Measurements from ENCODE around the gene ADD2. TPM values are rescaled to one million over a fixed set of nuclear protein-coding genes. Genes with fewer than 3 reads are reported as not detected.
"Not testable (repeated sequence)": the region's sequence is repeated elsewhere in the genome, so short reads cannot be mapped to it uniquely, and the experiment has no call there.

The ADD2 gene
- total RNA-seq, 1 donor from 2014 or later = 0.56 TPM

GRCh38 chr2:70751881-70752280 lies 16.1 kb downstream of the ADD2 start:
- ATAC-seq = no peak

GRCh38 chr2:70750320-70750719 lies 17.7 kb downstream of the ADD2 start:
- ATAC-seq = no peak

- ATAC-seq = no peak
Observed at GRCh38 chr2:70748002-70748784, 19.8 kb downstream of the ADD2 start.

- ATAC-seq = no peak
Observed at GRCh38 chr2:70747284-70747683, 20.7 kb downstream of the ADD2 start.

- ATAC-seq = no peak
Observed at GRCh38 chr2:70746094-70746974, 21.7 kb downstream of the ADD2 start.

GRCh38 chr2:70745276-70745825 lies 22.6 kb downstream of the ADD2 start:
- no peak for ATAC-seq

GRCh38 chr2:70744397-70744796 lies 23.6 kb downstream of the ADD2 start:
- ATAC-seq = no peak

- peak; percentile 51 for ATAC-seq
Observed at GRCh38 chr2:70743677-70744076, 24.3 kb downstream of the ADD2 start.

GRCh38 chr2:70743068-70743467 lies 24.9 kb downstream of the ADD2 start:
- no peak for ATAC-seq

GRCh38 chr2:70739492-70739891 lies 28.5 kb downstream of the ADD2 start:
- ATAC-seq = not testable (repeated sequence)

GRCh38 chr2:70738159-70738558 lies 29.8 kb downstream of the ADD2 start:
- ATAC-seq = no peak

GRCh38 chr2:70735071-70735470 lies 32.9 kb downstream of the ADD2 start:
- no peak for ATAC-seq

- ATAC-seq = no peak
Observed at GRCh38 chr2:70733646-70734180, 34.3 kb downstream of the ADD2 start.

- no peak for ATAC-seq
Observed at GRCh38 chr2:70732766-70733645, 35.0 kb downstream of the ADD2 start.

GRCh38 chr2:70730730-70731129 lies 37.3 kb downstream of the ADD2 start:
- ATAC-seq = peak; percentile 87

- ATAC-seq = no peak
Observed at GRCh38 chr2:70729647-70730046, 38.4 kb downstream of the ADD2 start.

GRCh38 chr2:70728128-70728527 lies 39.9 kb downstream of the ADD2 start:
- ATAC-seq = no peak

GRCh38 chr2:70726947-70727725 lies 40.9 kb downstream of the ADD2 start:
- peak; percentile 60 for ATAC-seq

- ATAC-seq = no peak
Observed at GRCh38 chr2:70725505-70725904, 42.5 kb downstream of the ADD2 start.

- peak; percentile 22 for ATAC-seq
Observed at GRCh38 chr2:70724366-70724765, 43.6 kb downstream of the ADD2 start.

- no peak for ATAC-seq
Observed at GRCh38 chr2:70723286-70723885, 44.6 kb downstream of the ADD2 start.
